Ishikawa (cell line): ENCODE measurements around the gene ZNF593OS.
A peak's percentile ranks its signal among the peaks of the same experiment; 100 is the strongest.

Experiments
- CEBPB ChIP-seq: IDR thresholded peaks from 2 replicates; pipeline ENCODE4 v1.6.1; 2012
- CREB1 ChIP-seq: IDR thresholded peaks from 2 replicates; pipeline ENCODE4 v1.6.1; 2012; ENCODE audit warnings: low read depth
- EGR1 ChIP-seq: IDR thresholded peaks from 2 replicates; pipeline ENCODE4 v1.6.1; 2012
- EP300 ChIP-seq: IDR thresholded peaks from 2 replicates; pipeline ENCODE4 v1.6.1; 2012; ENCODE audit warnings: borderline replicate concordance
- FOXM1 ChIP-seq: IDR thresholded peaks from 2 replicates; pipeline ENCODE4 v1.6.1; 2012; ENCODE audit warnings: low read depth, borderline replicate concordance
- MAX ChIP-seq: IDR thresholded peaks from 2 replicates; pipeline ENCODE4 v1.6.1; 2012
- NFIC ChIP-seq: IDR thresholded peaks from 2 replicates; pipeline ENCODE4 v1.6.1; 2012
- RAD21 ChIP-seq: IDR thresholded peaks from 2 replicates; pipeline ENCODE4 v1.6.1; 2012; ENCODE audit warnings: low read depth
- REST ChIP-seq: IDR thresholded peaks from 2 replicates; pipeline ENCODE4 v1.6.1; 2012; ENCODE audit warnings: low read depth, mild to moderate bottlenecking
- TAF1 ChIP-seq: IDR thresholded peaks from 2 replicates; pipeline ENCODE4 v1.6.1; 2012; ENCODE audit warnings: low read depth, mild to moderate bottlenecking
- TCF12 ChIP-seq: IDR thresholded peaks from 2 replicates; pipeline ENCODE4 v1.6.1; 2012; ENCODE audit warnings: low read depth
- TEAD4 ChIP-seq: IDR thresholded peaks from 2 replicates; pipeline ENCODE4 v1.6.1; 2012
- USF1 ChIP-seq: IDR thresholded peaks from 2 replicates; pipeline ENCODE4 v1.6.1; 2012
- YY1 ChIP-seq: IDR thresholded peaks from 2 replicates; pipeline ENCODE4 v1.6.1; 2012; ENCODE audit warnings: low read depth
- ZBTB7A ChIP-seq: IDR thresholded peaks from 2 replicates; pipeline ENCODE4 v1.6.1; 2012; ENCODE audit warnings: low read depth

The ZNF593OS gene

GRCh38 chr1:26164036-26164860 is 7.4 kb downstream of the ZNF593OS start:
- TF ChIP-seq YY1, result 0 out of 2 replicates have a peak, but pooled peaks have one; percentile 52
- TF ChIP-seq REST, result no peak
- no peak for TF ChIP-seq EGR1
- peak; percentile 79 for TF ChIP-seq USF1
- TF ChIP-seq RAD21, result 0 out of 2 replicates have a peak, but pooled peaks have one; percentile 8
- TF ChIP-seq TEAD4, result no peak
- no peak for TF ChIP-seq NFIC

GRCh38 chr1:26163684-26164035 is 8.0 kb downstream of the ZNF593OS start:
- no peak for TF ChIP-seq USF1
- no peak for TF ChIP-seq EP300
- TF ChIP-seq EGR1, result no peak
- no peak for TF ChIP-seq CEBPB
- TF ChIP-seq TCF12, result no peak
- no peak for TF ChIP-seq TEAD4
- no peak for TF ChIP-seq RAD21
- TF ChIP-seq TAF1, result no peak
- no peak for TF ChIP-seq ZBTB7A
- no peak for TF ChIP-seq YY1
- no peak for TF ChIP-seq FOXM1
- TF ChIP-seq MAX, result no peak
- no peak for TF ChIP-seq REST
- TF ChIP-seq NFIC, result no peak
- TF ChIP-seq CREB1, result no peak

GRCh38 chr1:26162220-26162709 is 9.4 kb downstream of the ZNF593OS start:
- TF ChIP-seq TAF1 (no peak), EP300 (no peak), RAD21 (no peak), CEBPB (no peak), MAX (no peak), FOXM1 (no peak), USF1 (no peak), ZBTB7A (no peak), NFIC (no peak), YY1 (no peak), EGR1 (no peak), TCF12 (no peak), REST (no peak), CREB1 (no peak), TEAD4 (no peak)
